Heart left ventricle (tissue), 13 donors: ENCODE measurements around the gene RAB26.

Experiments used
- POLR2A ChIP-seq, 2 donors: fragments of 450-650 bp; IDR thresholded peaks; one replicate each; pipeline ENCODE4 v1.6.1; 2017; ENCODE audit warnings: antibody characterized with exemption in 2 of 2, mild to moderate bottlenecking in 2 of 2, moderate library complexity in 2 of 2
- TF ChIP-seq, protein P1 (sequence below), 12 donors: fragments of 200-600 bp; sonication (generic) in 4 of 12; IDR thresholded peaks; one replicate each; pipeline versions ENCODE4 v1.5.0 to v1.8.0; 2018 to 2022; ENCODE audit warnings: antibody characterized with exemption in 12 of 12, mild to moderate bottlenecking in 5 of 12
- donor health status: ischemic (EF 13 %, LVEDD 7.1; RV severe dilation, severe dysfunction).
- donor health status: DM: no; HTN: yes; CAD: no.
- donor health status: DM: no; HTN: no; CAD: no.
- donor health status: ischemic (EF 25% LVEDD 6.9; RV normal size, moderate dysfunction).
- donor health status: ischemic (EF 25% LVEDD 5.7; RV mildly dilated, moderate dysfunction).
- donor health status: ischemic (EF 35%, LVEDD 5.7; RV mildly dilated, moderate dysfunction).
- donor health status: nonischemic (EF 11% LVEDD 7.7; RV severe dilation, severe dysfunction).
- donor health status: DM: yes; HTN: yes; CAD: no.
- donor health status: PGD.
- donor health status: ischemic (EF 29% LVEDD 5.4; RV normal size, mild dysfunction).
- donor health status: nonischemic (EF 23%, LVEDD 6.1; RV moderate dilation, normal function).

DNA sequence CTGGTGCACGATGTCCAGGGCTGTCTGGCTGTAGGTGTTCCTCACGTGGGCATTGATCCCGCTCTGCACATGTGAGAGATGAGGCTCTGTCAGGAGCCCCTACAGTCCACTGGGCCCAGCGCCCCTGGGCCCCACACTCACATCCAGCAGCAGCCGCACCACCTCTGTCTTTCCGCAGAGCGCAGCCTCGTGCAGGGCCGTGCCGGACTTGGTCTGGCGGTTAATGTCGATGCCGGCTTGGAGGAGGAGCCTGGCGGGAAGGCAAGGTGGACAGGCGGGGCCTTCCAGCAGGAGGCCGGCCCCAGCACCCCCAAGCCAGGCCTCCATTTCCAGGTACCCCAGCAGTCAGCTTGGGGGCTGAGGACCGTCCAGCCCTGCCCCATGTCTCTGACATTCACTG is 38.8 kb downstream of the RAB26 start:
- TF ChIP-seq, protein P1, sequence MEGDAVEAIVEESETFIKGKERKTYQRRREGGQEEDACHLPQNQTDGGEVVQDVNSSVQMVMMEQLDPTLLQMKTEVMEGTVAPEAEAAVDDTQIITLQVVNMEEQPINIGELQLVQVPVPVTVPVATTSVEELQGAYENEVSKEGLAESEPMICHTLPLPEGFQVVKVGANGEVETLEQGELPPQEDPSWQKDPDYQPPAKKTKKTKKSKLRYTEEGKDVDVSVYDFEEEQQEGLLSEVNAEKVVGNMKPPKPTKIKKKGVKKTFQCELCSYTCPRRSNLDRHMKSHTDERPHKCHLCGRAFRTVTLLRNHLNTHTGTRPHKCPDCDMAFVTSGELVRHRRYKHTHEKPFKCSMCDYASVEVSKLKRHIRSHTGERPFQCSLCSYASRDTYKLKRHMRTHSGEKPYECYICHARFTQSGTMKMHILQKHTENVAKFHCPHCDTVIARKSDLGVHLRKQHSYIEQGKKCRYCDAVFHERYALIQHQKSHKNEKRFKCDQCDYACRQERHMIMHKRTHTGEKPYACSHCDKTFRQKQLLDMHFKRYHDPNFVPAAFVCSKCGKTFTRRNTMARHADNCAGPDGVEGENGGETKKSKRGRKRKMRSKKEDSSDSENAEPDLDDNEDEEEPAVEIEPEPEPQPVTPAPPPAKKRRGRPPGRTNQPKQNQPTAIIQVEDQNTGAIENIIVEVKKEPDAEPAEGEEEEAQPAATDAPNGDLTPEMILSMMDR (IDR thresholded peaks at IDR 0.05): no peak
- TF ChIP-seq POLR2A (IDR thresholded peaks at IDR 0.05): no peak
